Panc1 (cell line): ENCODE measurements around the gene ARHGAP45. TPM values are rescaled to one million over a fixed set of nuclear protein-coding genes. Genes with fewer than 3 reads are reported as not detected.

Experiments used
- ATAC-seq: fragments of 200-7000 bp; cut with Tn5 transposase; 2 replicates; pipeline ENCODE4 v1.9.1; 2020; ENCODE audit warnings: mild to moderate bottlenecking, moderate library complexity
- BruUV-seq: library from RNA; stranded (reverse); fragments of 400-500 nt; replicated peaks from 2 replicates; lab custom pipeline; 2021; lab: Mats Ljungman, UMichigan
- CTCF ChIA-PET: fragments of 300-600 bp; sonication (Branson Sonifier 250); formaldehyde crosslinking; loops from one replicate; lab custom pipeline; 2022; ENCODE audit warnings: antibody characterized with exemption; lab: Charles Lee
- POLR2A ChIA-PET: fragments of 300-600 bp; sonication (Branson Sonifier 250); formaldehyde crosslinking; loops from one replicate; lab custom pipeline; 2022; ENCODE audit warnings: antibody characterized with exemption; lab: Charles Lee
- DNase-seq: peaks from one replicate; pipeline ENCODE4 v3.0.0-alpha.2; 2010; ENCODE audit warnings: low read depth, low spot score
- H3K27ac ChIP-seq: 2 replicates; pipeline ENCODE4 v1.5.1; 2011; ENCODE audit warnings: mild to moderate bottlenecking, low read length, inconsistent platforms
- H3K27me3 ChIP-seq: fragments of 200-500 bp; sonication (Bioruptor generic); 2 replicates; pipeline ENCODE4 v1.6.0; 2014; ENCODE audit warnings: low read length, inconsistent platforms; ENCODE audit not compliant: control insufficient read depth, insufficient read depth
- H3K36me3 ChIP-seq: fragments of 200-500 bp; sonication (Bioruptor generic); 2 replicates; pipeline ENCODE4 v1.5.1; 2014; ENCODE audit warnings: inconsistent platforms, mild to moderate bottlenecking, low read length, moderate library complexity; ENCODE audit not compliant: control insufficient read depth, insufficient read depth
- H3K4me1 ChIP-seq: 2 replicates; pipeline ENCODE4 v1.5.1; 2011; ENCODE audit warnings: inconsistent platforms, mild to moderate bottlenecking, low read length, moderate library complexity; ENCODE audit not compliant: control insufficient read depth, insufficient read depth
- H3K4me3 ChIP-seq, 2 experiments: 2 replicates each; pipeline ENCODE4 v1.5.1; 2011 to 2012; ENCODE audit warnings: low read depth in 2 of 2, low read length in 2 of 2, mild to moderate bottlenecking in 2 of 2, inconsistent platforms in 1 of 2, moderate library complexity in 1 of 2
- H3K9me3 ChIP-seq: fragments of 200-500 bp; sonication (Bioruptor generic); 2 replicates; pipeline ENCODE4 v1.5.1; 2014; ENCODE audit warnings: low read depth, mild to moderate bottlenecking, inconsistent platforms, low read length, moderate library complexity; ENCODE audit not compliant: control insufficient read depth, insufficient read depth
- CTCF ChIP-seq: fragments of 450-650 bp; IDR thresholded peaks from 2 replicates; pipeline ENCODE4 v1.5.1; 2017; ENCODE audit warnings: mild to moderate bottlenecking
- POLR2AphosphoS5 ChIP-seq: IDR thresholded peaks from 2 replicates; pipeline ENCODE4 v1.6.1; 2012; ENCODE audit warnings: mild to moderate bottlenecking, low read depth, low read length, moderate library complexity
- REST ChIP-seq, 2 experiments: IDR thresholded peaks; 2 replicates each; pipeline ENCODE4 v1.6.1; 2011 to 2012; ENCODE audit warnings: low read depth in 2 of 2, control low read depth in 1 of 2, low read length in 1 of 2, mild to moderate bottlenecking in 1 of 2, moderate library complexity in 1 of 2; ENCODE audit not compliant: insufficient read depth in 1 of 2
- SIN3A ChIP-seq: IDR thresholded peaks from 2 replicates; pipeline ENCODE4 v1.6.1; 2012; ENCODE audit warnings: low read depth, mild to moderate bottlenecking, low read length, moderate library complexity, borderline replicate concordance; ENCODE audit not compliant: insufficient read depth
- TCF7L2 ChIP-seq: IDR thresholded peaks from 2 replicates; pipeline ENCODE4 v1.6.1; 2011; ENCODE audit warnings: mild to moderate bottlenecking, low read depth, low read length, inconsistent platforms
- in situ Hi-C: cut with HindIII; loops from 2 replicates; pipeline ENCODE4 v1.10.0; 2016; ENCODE audit warnings: low sequenced_read_pairs, low pct_unique_long_range_greater_than_20kb
- intact Hi-C: fragments of 100-400 bp; cut with micrococcal nuclease; formaldehyde crosslinking; loops from one replicate; pipeline ENCODE4 v1.10.0; 2022; ENCODE audit not compliant: unreplicated experiment
- total RNA-seq: library from RNA; stranded (reverse); gene quantifications from one replicate; pipeline ENCODE4 v1.2.1, GENCODE V29; 2021; ENCODE audit not compliant: unreplicated experiment

ARHGAP45 gene
- total RNA-seq, 1 experiment from 2014 or later, result 27.8 TPM

GRCh38 chr19:1046836-1047695, 19.9 kb upstream of the ARHGAP45 start:
- no TSS peak for BruUV-seq
- ChIA-PET CTCF (interaction anchor here (1.0 kb wide), 1 partner anchor 18 kb away, joined by 7 read pairs; no protein-coding TSS in a partner anchor), POLR2A (no interaction called here)
- no peak for DNase-seq
- in situ Hi-C loops, result no loop called here
- H3K4me3 ChIP-seq, result no peak overlapping the region
- intact Hi-C loops, result no loop called here
- H3K4me1 ChIP-seq, result peaks cover 10% of the 10 kb centered on the region
- no peaks in the 10 kb centered on the region for H3K27me3 ChIP-seq
- H3K9me3 ChIP-seq, result no peaks in the 10 kb centered on the region
- TF ChIP-seq CTCF, result no peak
- TF ChIP-seq TCF7L2, result no peak
- TF ChIP-seq POLR2AphosphoS5, result no peak
- TF ChIP-seq REST (IDR thresholded peaks at IDR 0.05; ENCODE audit: insufficient read depth in 1 of 2, low read depth in 2 of 2, low read length in 1 of 2), result no peak
- no peak for TF ChIP-seq SIN3A
- H3K27ac ChIP-seq, result no peak overlapping the region
- H3K36me3 ChIP-seq, result no peaks in the 10 kb centered on the region
- no peak for ATAC-seq

- ChIA-PET CTCF (interaction anchor here (0.6 to 1.0 kb wide), 2 partner anchors 17 to 38 kb away, joined by 3 to 7 read pairs; no protein-coding TSS in a partner anchor), POLR2A (no interaction called here)
- Histone ChIP-seq H3K36me3 (no peaks in the 10 kb centered on the region), H3K4me1 (peaks cover 6% of the 10 kb centered on the region), H3K4me3 (no peak overlapping the region), H3K27ac (no peak overlapping the region), H3K9me3 (no peaks in the 10 kb centered on the region), H3K27me3 (no peaks in the 10 kb centered on the region)
- BruUV-seq, result no TSS peak
- no peak for TF ChIP-seq TCF7L2
- TF ChIP-seq SIN3A, result no peak
- no peak for TF ChIP-seq CTCF
- no peak for TF ChIP-seq POLR2AphosphoS5
- TF ChIP-seq REST (IDR thresholded peaks at IDR 0.05; ENCODE audit: insufficient read depth in 1 of 2, low read depth in 2 of 2, low read length in 1 of 2), result no peak
- in situ Hi-C loops, result no loop called here
- no peak for ATAC-seq
- DNase-seq, result no peak
- intact Hi-C loops, result no loop called here
Observed at GRCh38 chr19:1047696-1048147, 19.2 kb upstream of the ARHGAP45 start.
